GM21619 (cell line): Measurements from ENCODE around the gene VPS13D.
"Not testable (repeated sequence)": the region's sequence is repeated elsewhere in the genome, so short reads cannot be mapped to it uniquely, and the experiment has no call there.

ENCODE experiments used
- ATAC-seq: cut with Tn5 transposase; IDR thresholded peaks from one replicate; pipeline ENCODE4 v1.9.1; 2021; ENCODE audit not compliant: unreplicated experiment

VPS13D gene

GRCh38 chr1:12508849-12509248 is 279.0 kb downstream of the VPS13D start:
- ATAC-seq, result no peak

- no peak for ATAC-seq
These were observed 281.3 kb downstream of the VPS13D start for GRCh38 chr1:12511128-12511484.

GRCh38 chr1:12511516-12512468 is 282.0 kb downstream of the VPS13D start:
- ATAC-seq, result no peak

- ATAC-seq, result no peak
These were observed 283.4 kb downstream of the VPS13D start for GRCh38 chr1:12513181-12513580.

GRCh38 chr1:12514590-12514989 is 284.8 kb downstream of the VPS13D start:
- ATAC-seq, result no peak

- ATAC-seq, result no peak
These were observed 285.4 kb downstream of the VPS13D start for GRCh38 chr1:12515234-12515633.

GRCh38 chr1:12516741-12517140 is 286.9 kb downstream of the VPS13D start:
- ATAC-seq, result no peak

- no peak for ATAC-seq
These were observed 289.3 kb downstream of the VPS13D start for GRCh38 chr1:12518931-12519692.

- ATAC-seq, result no peak
These were observed 290.0 kb downstream of the VPS13D start for GRCh38 chr1:12519693-12520364.

GRCh38 chr1:12521096-12521495 is 291.3 kb downstream of the VPS13D start:
- no peak for ATAC-seq

- ATAC-seq, result not testable (repeated sequence)
These were observed 292.9 kb downstream of the VPS13D start for GRCh38 chr1:12522780-12523179.

- no peak for ATAC-seq
These were observed 294.4 kb downstream of the VPS13D start for GRCh38 chr1:12524266-12524665.

GRCh38 chr1:12525311-12526181 is 295.7 kb downstream of the VPS13D start:
- no peak for ATAC-seq

GRCh38 chr1:12527564-12527963 is 297.7 kb downstream of the VPS13D start:
- no peak for ATAC-seq

- no peak for ATAC-seq
These were observed 298.4 kb downstream of the VPS13D start for GRCh38 chr1:12528021-12528852.

GRCh38 chr1:12529640-12530174 is 299.9 kb downstream of the VPS13D start:
- ATAC-seq, result no peak

GRCh38 chr1:12530462-12531178 is 300.8 kb downstream of the VPS13D start:
- ATAC-seq, result no peak

- no peak for ATAC-seq
These were observed 301.3 kb downstream of the VPS13D start for GRCh38 chr1:12531179-12531499.
